Gastroesophageal sphincter (tissue), 3 donors: Measurements from ENCODE around the gene PRAC1.

Experiments
- POLR2AphosphoS5 ChIP-seq: sonication (generic); formaldehyde crosslinking; IDR thresholded peaks from one replicate; pipeline ENCODE4 v1.6.1; 2017; ENCODE audit warnings: antibody characterized with exemption
- TF ChIP-seq, protein P1 (sequence below), 4 experiments: fragments of 200-600 bp in 2 of 4; fragments of 450-650 bp in 2 of 4; sonication (generic) in 1 of 4; IDR thresholded peaks; one replicate each; pipeline ENCODE4 v1.5.1; 2017 to 2019; ENCODE audit warnings: antibody characterized with exemption in 4 of 4, mild to moderate bottlenecking in 2 of 4, moderate library complexity in 2 of 4

DNA sequence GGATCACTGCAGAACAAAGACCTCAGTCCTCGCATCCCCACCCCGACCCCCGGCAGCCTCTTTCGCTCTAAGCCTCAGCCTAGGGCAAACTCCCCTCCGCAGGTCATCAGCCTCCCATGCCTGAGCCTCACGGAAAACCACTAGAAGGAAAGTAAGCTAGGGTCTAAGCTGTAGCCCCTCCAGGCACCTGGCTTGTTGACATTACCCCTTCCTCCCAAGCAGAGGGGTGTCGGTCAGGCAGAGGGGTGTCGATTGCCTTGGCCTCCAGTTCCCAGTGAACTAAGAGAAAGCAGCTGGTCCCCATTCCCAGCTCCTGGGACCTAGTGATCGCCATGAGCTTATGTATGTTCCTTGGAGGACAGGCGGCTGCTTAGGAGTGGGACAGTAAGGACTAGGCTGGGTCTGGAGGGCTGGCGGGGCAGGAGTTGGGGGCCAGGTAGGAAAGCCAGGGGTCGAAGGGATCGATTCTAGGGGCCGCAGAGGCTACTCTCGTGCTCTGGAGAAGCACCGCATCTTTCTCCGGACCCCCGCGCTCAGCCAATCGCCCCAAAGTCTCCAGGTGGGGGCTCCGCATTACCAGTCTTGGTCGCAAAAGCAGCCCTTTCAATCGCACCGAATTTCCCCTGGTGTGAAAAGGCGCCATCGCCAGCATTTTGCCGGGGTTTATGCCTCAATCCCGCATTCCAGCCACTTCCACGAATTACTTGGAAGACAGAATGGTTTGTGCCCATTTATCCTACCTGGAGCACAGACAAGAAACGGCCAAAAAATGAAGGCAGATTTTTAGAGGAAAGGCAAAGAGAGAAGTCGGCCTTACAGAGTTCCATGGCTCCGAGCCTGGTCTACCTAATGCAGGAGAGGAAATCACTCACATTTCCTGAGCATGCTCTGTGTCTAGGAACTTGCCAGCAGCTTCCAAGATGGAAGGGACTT lies 27.6 kb upstream of the PRAC1 start:
- TF ChIP-seq, protein P1, sequence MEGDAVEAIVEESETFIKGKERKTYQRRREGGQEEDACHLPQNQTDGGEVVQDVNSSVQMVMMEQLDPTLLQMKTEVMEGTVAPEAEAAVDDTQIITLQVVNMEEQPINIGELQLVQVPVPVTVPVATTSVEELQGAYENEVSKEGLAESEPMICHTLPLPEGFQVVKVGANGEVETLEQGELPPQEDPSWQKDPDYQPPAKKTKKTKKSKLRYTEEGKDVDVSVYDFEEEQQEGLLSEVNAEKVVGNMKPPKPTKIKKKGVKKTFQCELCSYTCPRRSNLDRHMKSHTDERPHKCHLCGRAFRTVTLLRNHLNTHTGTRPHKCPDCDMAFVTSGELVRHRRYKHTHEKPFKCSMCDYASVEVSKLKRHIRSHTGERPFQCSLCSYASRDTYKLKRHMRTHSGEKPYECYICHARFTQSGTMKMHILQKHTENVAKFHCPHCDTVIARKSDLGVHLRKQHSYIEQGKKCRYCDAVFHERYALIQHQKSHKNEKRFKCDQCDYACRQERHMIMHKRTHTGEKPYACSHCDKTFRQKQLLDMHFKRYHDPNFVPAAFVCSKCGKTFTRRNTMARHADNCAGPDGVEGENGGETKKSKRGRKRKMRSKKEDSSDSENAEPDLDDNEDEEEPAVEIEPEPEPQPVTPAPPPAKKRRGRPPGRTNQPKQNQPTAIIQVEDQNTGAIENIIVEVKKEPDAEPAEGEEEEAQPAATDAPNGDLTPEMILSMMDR (IDR thresholded peaks at IDR 0.05) = no peak
- no peak for TF ChIP-seq POLR2AphosphoS5
